ENCODE data around the gene GAS7. TPM values are rescaled to one million over a fixed set of nuclear protein-coding genes. Genes with fewer than 3 reads are reported as not detected.

Gene GAS7
- total RNA-seq, 1 experiment from 2014 or later: 6.0 TPM

- Histone ChIP-seq H3K18ac (ENCODE audit: insufficient read length, low read depth, low read length) (no peak overlapping the region), H3T11ph (ENCODE audit: low read length) (no peak overlapping the region), H3K9ac (ENCODE audit: extremely low read depth, insufficient read length, low read length) (no peak overlapping the region), H3K56ac (ENCODE audit: insufficient read length, low read depth, low read length) (no peak overlapping the region), H4K91ac (ENCODE audit: insufficient read length, low read depth, low read length) (no peak overlapping the region), H3K4me2 (ENCODE audit: insufficient read depth, insufficient read length, low read length) (peak overlapping the region; percentile 72), H2BK5ac (ENCODE audit: insufficient read length, low read length) (no peak overlapping the region), H3K79me2 (ENCODE audit: insufficient read depth, low read length) (no peaks in the 10 kb centered on the region), H3K4me1 (ENCODE audit: insufficient read depth, low read length) (no peaks in the 10 kb centered on the region), H2BK15ac (ENCODE audit: low read depth, low read length) (no peak overlapping the region), H4K8ac (replicated peaks; ENCODE audit: insufficient read length, low read depth, low read length) (no peak overlapping the region), H4K5ac (ENCODE audit: insufficient read length, low read depth, low read length) (no peak overlapping the region), H2BK120ac (ENCODE audit: low read depth, low read length, poor library complexity, severe bottlenecking) (no peak overlapping the region), H2AK5ac (ENCODE audit: insufficient read length, low read length) (no peak overlapping the region), H3K9me3 (ENCODE audit: control insufficient read depth, low read depth, low read length) (no peaks in the 10 kb centered on the region), H3K79me1 (ENCODE audit: insufficient read depth, low read depth, low read length, poor library complexity, severe bottlenecking) (no peaks in the 10 kb centered on the region), H3K14ac (ENCODE audit: insufficient read depth, low read length) (peak overlapping the region; percentile 83), H3K4ac (ENCODE audit: low read depth, low read length) (no peak overlapping the region), H2BK20ac (ENCODE audit: low read depth, low read length, poor library complexity, severe bottlenecking) (no peak overlapping the region), H3K23ac (ENCODE audit: insufficient read length, low read depth, low read length) (no peak overlapping the region), H3K27me3 (ENCODE audit: insufficient read depth, low read length) (peaks cover 7% of the 10 kb centered on the region; the same call in 1 of the 2 replicates), H3K27ac (ENCODE audit: insufficient read length, low read depth, low read length) (no peak overlapping the region), H2BK12ac (ENCODE audit: insufficient read length, low read depth, low read length) (no peak overlapping the region), H2AFZ (ENCODE audit: low read length) (no peak overlapping the region), H3K23me2 (ENCODE audit: insufficient read length, low read depth, low read length, poor library complexity, severe bottlenecking) (peaks cover 7% of the 10 kb centered on the region), H4K20me1 (ENCODE audit: control insufficient read depth, insufficient read depth, insufficient read length) (no peaks in the 10 kb centered on the region)
- no peak overlapping the region for H3K27ac Mint-ChIP-seq
- DNase-seq: peak; percentile 49
- peaks cover 15 to 23% (median 18%) of the 10 kb centered on the region in 3 experiments for H3K36me3 Mint-ChIP-seq (ENCODE audit: insufficient read depth in 1 of 3, low read depth in 3 of 3)
- peak overlapping the region; percentile 67 to 81 for H3K4me3 Mint-ChIP-seq
- WGBS (ENCODE audit: extremely low coverage, insufficient read length, low lambda C conversion rate): no CpG with 5 or more reads among the region's 90 CpGs
- peaks cover 68% of the 10 kb centered on the region for H3K27me3 Mint-ChIP-seq (ENCODE audit: low read depth)
- H3K9me3 Mint-ChIP-seq: peaks cover 20 to 24% of the 10 kb centered on the region in 2 experiments
- no peak for TF ChIP-seq CTCF (conservative IDR thresholded peaks at IDR 0.05)
- H3K4me1 Mint-ChIP-seq: peaks cover 4 to 6% of the 10 kb centered on the region in 2 experiments; a peak in 3 of 4 replicates
Observed at GRCh38 chr17:10197721-10198508, 491 bp downstream of the GAS7 start.
